Osteocyte (in vitro differentiated cells): ENCODE results near the gene EGFR. TPM values are rescaled to one million over a fixed set of nuclear protein-coding genes. Genes with fewer than 3 reads are reported as not detected.
"Not testable (repeated sequence)": the region's sequence is repeated elsewhere in the genome, so short reads cannot be mapped to it uniquely, and the experiment has no call there.

Experiments used
- DNase-seq: peaks from one replicate; pipeline ENCODE4 v3.0.0; 2021; ENCODE audit warnings: mixed read lengths; ENCODE audit not compliant: unreplicated experiment; ENCODE audit errors: extremely low spot score
- H3K27ac Mint-ChIP-seq: one replicate; pipeline ENCODE4 v1.8.0; 2021; ENCODE audit warnings: mild to moderate bottlenecking, mixed read lengths; ENCODE audit not compliant: unreplicated experiment
- H3K27me3 Mint-ChIP-seq: one replicate; pipeline ENCODE4 v1.8.0; 2021; ENCODE audit warnings: mixed read lengths; ENCODE audit not compliant: unreplicated experiment
- H3K36me3 Mint-ChIP-seq: one replicate; pipeline ENCODE4 v1.8.0; 2021; ENCODE audit warnings: mixed read lengths; ENCODE audit not compliant: unreplicated experiment
- H3K4me1 Mint-ChIP-seq: one replicate; pipeline ENCODE4 v1.8.0; 2021; ENCODE audit warnings: mixed read lengths; ENCODE audit not compliant: unreplicated experiment
- H3K4me3 Mint-ChIP-seq: one replicate; pipeline ENCODE4 v1.8.0; 2021; ENCODE audit warnings: mild to moderate bottlenecking, moderate library complexity, mixed read lengths; ENCODE audit not compliant: unreplicated experiment
- H3K9me3 Mint-ChIP-seq: one replicate; pipeline ENCODE4 v1.8.0; 2021; ENCODE audit warnings: mixed read lengths; ENCODE audit not compliant: unreplicated experiment
- total RNA-seq: library from RNA; stranded (reverse); gene quantifications from 2 replicates; pipeline ENCODE4 v1.2.1, GENCODE V29; 2021
- TF ChIP-seq, protein P1 (sequence below): fragments of 200-600 bp; sonication (generic); IDR thresholded peaks from 2 replicates; pipeline ENCODE4 v1.5.0; 2021; ENCODE audit warnings: antibody characterized with exemption, mild to moderate bottlenecking, moderate library complexity

Gene EGFR
- total RNA-seq, 1 donor from 2014 or later = 56.5 TPM

DNA sequence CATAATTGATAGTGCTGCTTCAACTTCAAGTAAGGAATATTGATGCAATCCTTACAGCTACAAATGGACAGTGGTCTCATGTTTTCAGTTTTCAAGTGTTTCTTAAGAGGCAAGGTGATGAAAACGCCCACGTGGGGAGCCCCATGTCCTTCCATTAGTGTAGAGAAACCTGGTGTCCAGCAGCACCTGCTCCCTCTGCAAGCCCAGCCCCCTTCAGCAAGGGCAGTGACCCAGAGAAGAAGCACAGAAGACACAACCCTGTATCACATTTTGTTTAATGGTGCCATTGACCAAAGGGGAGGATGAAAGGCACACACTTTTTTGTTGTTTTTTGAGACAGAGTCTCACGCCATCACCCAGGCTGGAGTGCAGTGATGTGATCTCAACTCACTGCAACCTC, 143.7 kb downstream of the EGFR start:
- Mint-ChIP-seq H3K27ac (no peak overlapping the region), H3K9me3 (no peaks in the 10 kb centered on the region), H3K27me3 (no peaks in the 10 kb centered on the region), H3K4me1 (peaks cover 11% of the 10 kb centered on the region), H3K36me3 (peaks cover 61% of the 10 kb centered on the region), H3K4me3 (no peak overlapping the region)
- no peak for DNase-seq
- TF ChIP-seq, protein P1, sequence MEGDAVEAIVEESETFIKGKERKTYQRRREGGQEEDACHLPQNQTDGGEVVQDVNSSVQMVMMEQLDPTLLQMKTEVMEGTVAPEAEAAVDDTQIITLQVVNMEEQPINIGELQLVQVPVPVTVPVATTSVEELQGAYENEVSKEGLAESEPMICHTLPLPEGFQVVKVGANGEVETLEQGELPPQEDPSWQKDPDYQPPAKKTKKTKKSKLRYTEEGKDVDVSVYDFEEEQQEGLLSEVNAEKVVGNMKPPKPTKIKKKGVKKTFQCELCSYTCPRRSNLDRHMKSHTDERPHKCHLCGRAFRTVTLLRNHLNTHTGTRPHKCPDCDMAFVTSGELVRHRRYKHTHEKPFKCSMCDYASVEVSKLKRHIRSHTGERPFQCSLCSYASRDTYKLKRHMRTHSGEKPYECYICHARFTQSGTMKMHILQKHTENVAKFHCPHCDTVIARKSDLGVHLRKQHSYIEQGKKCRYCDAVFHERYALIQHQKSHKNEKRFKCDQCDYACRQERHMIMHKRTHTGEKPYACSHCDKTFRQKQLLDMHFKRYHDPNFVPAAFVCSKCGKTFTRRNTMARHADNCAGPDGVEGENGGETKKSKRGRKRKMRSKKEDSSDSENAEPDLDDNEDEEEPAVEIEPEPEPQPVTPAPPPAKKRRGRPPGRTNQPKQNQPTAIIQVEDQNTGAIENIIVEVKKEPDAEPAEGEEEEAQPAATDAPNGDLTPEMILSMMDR = no peak

DNA sequence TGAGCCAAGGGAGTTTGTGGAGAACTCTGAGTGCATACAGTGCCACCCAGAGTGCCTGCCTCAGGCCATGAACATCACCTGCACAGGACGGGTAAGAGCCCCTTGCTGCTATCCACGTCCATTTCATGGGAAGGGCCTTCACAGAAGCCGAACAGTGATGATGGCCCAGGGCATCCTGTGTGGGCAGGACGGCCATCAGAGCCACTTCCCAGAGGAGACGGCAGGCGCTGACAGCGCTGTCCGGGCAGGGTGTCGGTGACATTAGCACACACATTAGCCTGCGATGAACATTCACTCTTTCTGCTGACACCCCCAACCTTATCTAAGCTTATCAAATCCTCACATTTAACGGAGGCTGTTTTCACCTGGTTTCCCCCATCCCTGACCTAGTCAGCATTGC, 144.9 kb downstream of the EGFR start:
- H3K27me3 Mint-ChIP-seq = no peaks in the 10 kb centered on the region
- TF ChIP-seq, protein P1 = no peak
- no peaks in the 10 kb centered on the region for H3K9me3 Mint-ChIP-seq
- peaks cover 56% of the 10 kb centered on the region for H3K36me3 Mint-ChIP-seq
- H3K4me3 Mint-ChIP-seq = no peak overlapping the region
- no peak for DNase-seq
- no peak overlapping the region for H3K27ac Mint-ChIP-seq
- peaks cover 1% of the 10 kb centered on the region for H3K4me1 Mint-ChIP-seq

DNA sequence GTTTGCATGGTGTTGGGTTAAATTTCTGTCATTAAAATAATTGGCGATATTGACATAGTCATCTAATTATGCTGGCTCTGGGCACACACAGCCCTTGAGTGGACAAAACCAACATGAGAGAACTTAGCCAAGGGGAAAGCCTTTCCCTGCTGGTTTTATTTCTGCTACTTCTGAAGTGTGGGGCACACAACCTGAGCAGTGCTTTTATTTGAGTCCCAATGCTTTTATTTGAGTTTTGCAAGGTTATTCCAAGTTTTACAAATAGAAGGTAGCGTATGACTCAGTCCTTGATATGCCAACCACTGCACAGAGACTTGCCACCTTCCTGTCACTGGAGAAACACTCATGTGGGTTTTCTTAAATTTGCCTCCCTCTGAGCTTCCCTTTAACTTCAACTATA, 145.7 kb downstream of the EGFR start:
- no peaks in the 10 kb centered on the region for H3K27me3 Mint-ChIP-seq
- H3K4me3 Mint-ChIP-seq = no peak overlapping the region
- peaks cover under 1% of the 10 kb centered on the region for H3K4me1 Mint-ChIP-seq
- peaks cover 50% of the 10 kb centered on the region for H3K36me3 Mint-ChIP-seq
- DNase-seq = no peak
- TF ChIP-seq, protein P1 = no peak
- H3K9me3 Mint-ChIP-seq = no peaks in the 10 kb centered on the region
- H3K27ac Mint-ChIP-seq = no peak overlapping the region

DNA sequence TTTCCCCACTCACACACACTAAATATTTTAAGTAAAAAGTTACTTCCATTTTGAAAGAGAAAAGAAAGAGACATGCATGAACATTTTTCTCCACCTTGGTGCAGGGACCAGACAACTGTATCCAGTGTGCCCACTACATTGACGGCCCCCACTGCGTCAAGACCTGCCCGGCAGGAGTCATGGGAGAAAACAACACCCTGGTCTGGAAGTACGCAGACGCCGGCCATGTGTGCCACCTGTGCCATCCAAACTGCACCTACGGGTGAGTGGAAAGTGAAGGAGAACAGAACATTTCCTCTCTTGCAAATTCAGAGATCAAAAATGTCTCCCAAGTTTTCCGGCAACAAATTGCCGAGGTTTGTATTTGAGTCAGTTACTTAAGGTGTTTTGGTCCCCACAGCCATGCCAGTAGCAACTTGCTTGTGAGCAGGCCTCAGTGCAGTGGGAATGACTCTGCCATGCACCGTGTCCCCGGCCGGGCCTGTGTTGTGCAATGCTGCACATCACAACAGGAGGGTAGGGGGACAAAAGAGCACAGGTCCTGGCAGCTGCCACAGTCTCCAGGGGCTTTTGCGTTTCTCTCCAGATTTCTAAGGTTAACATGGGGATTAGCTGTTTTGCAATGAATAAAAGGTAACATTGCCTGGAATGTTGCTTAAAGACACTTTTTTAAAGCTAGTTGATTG, 146.5 kb downstream of the EGFR start:
- H3K36me3 Mint-ChIP-seq = peaks cover 52% of the 10 kb centered on the region
- H3K4me1 Mint-ChIP-seq = no peaks in the 10 kb centered on the region
- no peaks in the 10 kb centered on the region for H3K27me3 Mint-ChIP-seq
- no peak overlapping the region for H3K27ac Mint-ChIP-seq
- no peak overlapping the region for H3K4me3 Mint-ChIP-seq
- TF ChIP-seq, protein P1 = no peak
- DNase-seq = no peak
- H3K9me3 Mint-ChIP-seq = no peaks in the 10 kb centered on the region

DNA sequence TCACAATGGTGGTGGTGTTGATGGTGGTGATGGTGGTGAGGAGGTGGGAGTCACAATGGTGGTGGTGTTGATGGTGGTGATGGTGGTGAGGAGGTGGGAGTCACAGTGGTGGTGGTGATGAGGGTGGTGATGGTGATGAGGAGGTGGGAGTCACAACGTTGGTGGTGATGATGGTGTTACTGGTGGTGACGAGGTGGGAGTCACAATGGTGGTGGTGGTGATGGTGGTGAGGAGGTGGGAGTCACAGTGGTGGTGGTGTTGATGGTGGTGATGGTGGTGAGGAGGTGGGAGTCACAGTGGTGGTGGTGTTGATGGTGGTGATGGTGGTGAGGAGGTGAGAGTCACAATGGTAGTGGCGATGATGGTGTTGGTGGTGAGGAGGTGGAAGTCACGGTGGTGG, 148.5 kb downstream of the EGFR start:
- H3K4me1 Mint-ChIP-seq, H3K9me3 Mint-ChIP-seq, H3K27me3 Mint-ChIP-seq, H3K27ac Mint-ChIP-seq, DNase-seq, H3K4me3 Mint-ChIP-seq: not testable (repeated sequence)
- H3K36me3 Mint-ChIP-seq = peaks cover 50% of the 10 kb centered on the region
